ENCODE results near the gene YARS2. TPM values are rescaled to one million over a fixed set of nuclear protein-coding genes. Genes with fewer than 3 reads are reported as not detected.

Gene YARS2
- total and polyA plus RNA-seq, 8 donors: 0.58 to 22.6 (median 12.1) TPM

GRCh38 chr12:32794281-32794680, 38.6 kb upstream of the YARS2 start:
- Histone ChIP-seq H3K4me1 (no peaks in the 10 kb centered on the region), H3K4me3 (no peak overlapping the region), H3K9me3 (no peaks in the 10 kb centered on the region), H3K36me3 (peaks cover 0 to 51% (median 35%) of the 10 kb centered on the region in 4 donors), H3K27ac (no peak overlapping the region), H3K27me3 (no peaks in the 10 kb centered on the region)
- DNase-seq: no peak
- WGBS, 5 donors: 62 to 85% (median 80%) methylated on average over 4 of the region's 4 CpGs
- intact Hi-C loops (cut with DNase I; ENCODE audit: low total_unique reads): no loop called here
- no peak for TF ChIP-seq POLR2AphosphoS5 (IDR thresholded peaks at IDR 0.05)
- no peak for TF ChIP-seq POLR2A (IDR thresholded peaks at IDR 0.05)
- no peak for TF ChIP-seq EP300 (IDR thresholded peaks at IDR 0.05)
- no peak for TF ChIP-seq CTCF (IDR thresholded peaks at IDR 0.05)

- DNase-seq: no peak
- WGBS, 5 donors: 36 to 54% (median 43%) methylated on average over 2 of the region's 2 CpGs
- TF ChIP-seq CTCF (IDR thresholded peaks at IDR 0.05) (no peak), POLR2A (IDR thresholded peaks at IDR 0.05) (no peak), POLR2AphosphoS5 (IDR thresholded peaks at IDR 0.05) (no peak), EP300 (IDR thresholded peaks at IDR 0.05) (no peak)
- Histone ChIP-seq H3K27me3 (no peaks in the 10 kb centered on the region), H3K36me3 (peaks cover 0 to 36% (median 21%) of the 10 kb centered on the region in 4 donors), H3K27ac (no peak overlapping the region), H3K9me3 (no peaks in the 10 kb centered on the region), H3K4me1 (no peaks in the 10 kb centered on the region), H3K4me3 (no peak overlapping the region)
- intact Hi-C loops (cut with DNase I; ENCODE audit: low total_unique reads): no loop called here
These were observed 34.2 kb upstream of the YARS2 start for GRCh38 chr12:32789916-32790315.

GRCh38 chr12:32789446-32789845, 33.7 kb upstream of the YARS2 start:
- DNase-seq: no peak
- intact Hi-C loops (cut with DNase I; ENCODE audit: low total_unique reads): no loop called here
- no peak overlapping the region for H3K4me3 ChIP-seq
- H3K36me3 ChIP-seq: peaks cover 0 to 31% (median 16%) of the 10 kb centered on the region in 4 donors
- H3K27ac ChIP-seq: no peak overlapping the region
- H3K9me3 ChIP-seq: no peaks in the 10 kb centered on the region
- no peaks in the 10 kb centered on the region for H3K27me3 ChIP-seq
- TF ChIP-seq EP300 (IDR thresholded peaks at IDR 0.05) (no peak), POLR2A (IDR thresholded peaks at IDR 0.05) (no peak), POLR2AphosphoS5 (IDR thresholded peaks at IDR 0.05) (no peak), CTCF (IDR thresholded peaks at IDR 0.05) (no peak)
- no peaks in the 10 kb centered on the region for H3K4me1 ChIP-seq

- no peak for TF ChIP-seq POLR2A (IDR thresholded peaks at IDR 0.05)
- no peak for TF ChIP-seq POLR2AphosphoS5 (IDR thresholded peaks at IDR 0.05)
- TF ChIP-seq EP300 (IDR thresholded peaks at IDR 0.05): no peak
- TF ChIP-seq CTCF (IDR thresholded peaks at IDR 0.05): no peak
- no peak for DNase-seq
- H3K36me3 ChIP-seq: peaks cover 0 to 25% (median 14%) of the 10 kb centered on the region in 4 donors
- no peak overlapping the region for H3K4me3 ChIP-seq
- no peaks in the 10 kb centered on the region for H3K9me3 ChIP-seq
- H3K4me1 ChIP-seq: no peaks in the 10 kb centered on the region
- intact Hi-C loops (cut with DNase I; ENCODE audit: low total_unique reads): no loop called here
- H3K27me3 ChIP-seq: no peaks in the 10 kb centered on the region
- WGBS, 5 donors: 64 to 91% (median 80%) methylated on average over 4 of the region's 4 CpGs
- H3K27ac ChIP-seq: no peak overlapping the region
These were observed 32.7 kb upstream of the YARS2 start for GRCh38 chr12:32788405-32788804.
